IMR-90 (cell line): ENCODE results near the gene ATP2C2. TPM values are rescaled to one million over a fixed set of nuclear protein-coding genes. Genes with fewer than 3 reads are reported as not detected.

Source experiments
- ATAC-seq: fragments of 200-7000 bp; cut with Tn5 transposase; 2 replicates; pipeline ENCODE4 v1.9.1; 2020; ENCODE audit warnings: low read depth, mild to moderate bottlenecking, moderate library complexity
- BruUV-seq: library from RNA; stranded (reverse); fragments of 400-500 nt; replicated peaks from 2 replicates; lab custom pipeline; 2021; lab: Mats Ljungman, UMichigan
- CTCF ChIA-PET: fragments of 300-600 bp; formaldehyde crosslinking; extraction: SDS; loops from one replicate; lab custom pipeline; 2021; ENCODE audit warnings: antibody characterized with exemption; lab: Yijun Ruan, JAX
- POLR2A ChIA-PET: fragments of 300-600 bp; sonication (Branson Sonifier 250); formaldehyde crosslinking; loops from one replicate; lab custom pipeline; 2022; ENCODE audit warnings: antibody characterized with exemption; ENCODE audit not compliant: unreplicated experiment; lab: Charles Lee
- DNase-seq: peaks from one replicate; pipeline ENCODE4 v3.0.0; 2013
- H2AFZ ChIP-seq: replicated peaks from 2 replicates; pipeline ENCODE3; 2013; ENCODE audit warnings: low read length, mild to moderate bottlenecking; ENCODE audit not compliant: poor library complexity
- H2AK5ac ChIP-seq: 2 replicates; pipeline ENCODE4 v1.6.1; 2013; ENCODE audit warnings: low read depth, low read length, inconsistent platforms
- H2AK9ac ChIP-seq: replicated peaks from 2 replicates; pipeline ENCODE3; 2013; ENCODE audit warnings: mild to moderate bottlenecking, low read depth, low read length, moderate library complexity; ENCODE audit not compliant: poor library complexity
- H2BK120ac ChIP-seq: 2 replicates; pipeline ENCODE4 v1.6.1; 2013; ENCODE audit warnings: low read depth, low read length, inconsistent platforms
- H2BK15ac ChIP-seq: 3 replicates; pipeline ENCODE4 v1.6.1; 2013; ENCODE audit warnings: low read depth, low read length, inconsistent platforms
- H2BK20ac ChIP-seq: 2 replicates; pipeline ENCODE4 v1.6.1; 2013; ENCODE audit warnings: low read depth, mild to moderate bottlenecking, inconsistent platforms, low read length, moderate library complexity
- H2BK5ac ChIP-seq: 2 replicates; pipeline ENCODE4 v1.6.1; 2013; ENCODE audit warnings: mild to moderate bottlenecking, low read depth, low read length, inconsistent platforms; ENCODE audit not compliant: poor library complexity, severe bottlenecking
- H3K14ac ChIP-seq: replicated peaks from 2 replicates; pipeline ENCODE4 v1.6.1; 2013; ENCODE audit warnings: low read depth, low read length, inconsistent platforms
- H3K18ac ChIP-seq: 2 replicates; pipeline ENCODE4 v1.6.1; 2013; ENCODE audit warnings: low read depth, low read length, control low read depth
- H3K23ac ChIP-seq: 2 replicates; pipeline ENCODE4 v1.6.1; 2013; ENCODE audit warnings: low read depth, low read length, inconsistent platforms
- H3K27ac ChIP-seq: 2 replicates; pipeline ENCODE4 v1.5.1; 2013; ENCODE audit warnings: mild to moderate bottlenecking, control low read depth, low read length; ENCODE audit not compliant: insufficient read depth
- H3K27me3 ChIP-seq: 2 replicates; pipeline ENCODE4 v1.6.1; 2013; ENCODE audit warnings: low read length; ENCODE audit not compliant: control insufficient read depth, insufficient read depth
- H3K36me3 ChIP-seq: 2 replicates; pipeline ENCODE4 v1.6.1; 2013; ENCODE audit warnings: low read length, mixed read lengths; ENCODE audit not compliant: control insufficient read depth, insufficient read depth
- H3K4ac ChIP-seq: 2 replicates; pipeline ENCODE4 v1.6.1; 2013; ENCODE audit warnings: low read depth, low read length, inconsistent platforms
- H3K4me1 ChIP-seq: 2 replicates; pipeline ENCODE4 v1.6.1; 2013; ENCODE audit warnings: low read length, mixed read lengths; ENCODE audit not compliant: control insufficient read depth, insufficient read depth
- H3K4me2 ChIP-seq: 2 replicates; pipeline ENCODE4 v1.6.1; 2013; ENCODE audit warnings: low read depth, mild to moderate bottlenecking, control low read depth, low read length, moderate library complexity
- H3K4me3 ChIP-seq: 2 replicates; pipeline ENCODE4 v1.5.1; 2013; ENCODE audit warnings: low read depth, mild to moderate bottlenecking, control low read depth, low read length, moderate library complexity; ENCODE audit not compliant: insufficient read depth
- H3K56ac ChIP-seq: 2 replicates; pipeline ENCODE4 v1.6.1; 2013; ENCODE audit warnings: low read length, inconsistent platforms; ENCODE audit not compliant: insufficient read depth; ENCODE audit errors: extremely low read depth
- H3K79me1 ChIP-seq, 2 experiments: 2 replicates each; pipeline ENCODE4 v1.6.1; 2013; ENCODE audit warnings: low read length in 2 of 2, inconsistent platforms in 1 of 2, low read depth in 1 of 2
- H3K9ac ChIP-seq: 2 replicates; pipeline ENCODE4 v1.6.1; 2013; ENCODE audit warnings: low read depth, low read length, control low read depth
- H3K9me1 ChIP-seq: 2 replicates; pipeline ENCODE4 v1.6.1; 2013; ENCODE audit warnings: low read length, inconsistent platforms; ENCODE audit not compliant: insufficient read depth
- H3K9me3 ChIP-seq: 2 replicates; pipeline ENCODE4 v1.6.1; 2013; ENCODE audit warnings: low read length; ENCODE audit not compliant: control insufficient read depth, insufficient read depth
- H4K20me1 ChIP-seq: 2 replicates; pipeline ENCODE4 v1.6.1; 2013; ENCODE audit warnings: low read length, inconsistent platforms; ENCODE audit not compliant: insufficient read depth
- H4K5ac ChIP-seq: 2 replicates; pipeline ENCODE4 v1.6.1; 2013; ENCODE audit warnings: mild to moderate bottlenecking, low read depth, low read length, control low read depth
- H4K8ac ChIP-seq, 2 experiments: 2 replicates each; pipeline ENCODE4 v1.6.1; 2013; ENCODE audit warnings: low read depth in 2 of 2, low read length in 2 of 2, control low read depth in 1 of 2, inconsistent platforms in 1 of 2
- H4K91ac ChIP-seq: 2 replicates; pipeline ENCODE4 v1.6.1; 2013; ENCODE audit warnings: low read depth, low read length, inconsistent platforms; ENCODE audit not compliant: insufficient read depth
- BHLHE40 ChIP-seq: fragments of 150-350 bp; IDR thresholded peaks from 2 replicates; pipeline ENCODE4 v1.6.1; 2016; ENCODE audit warnings: mild to moderate bottlenecking, low read depth, low read length
- CHD1 ChIP-seq: IDR thresholded peaks from 2 replicates; pipeline ENCODE4 v1.6.1; 2012; ENCODE audit warnings: low read depth, low read length, improper control_type of control experiment
- ELK1 ChIP-seq: fragments of 150-350 bp; IDR thresholded peaks from 2 replicates; pipeline ENCODE4 v1.6.1; 2016; ENCODE audit warnings: low read depth, mild to moderate bottlenecking, low read length, moderate library complexity, borderline replicate concordance
- FOS ChIP-seq: fragments of 150-350 bp; IDR thresholded peaks from 2 replicates; pipeline ENCODE4 v1.6.1; 2016; ENCODE audit warnings: low read depth, low read length
- MAFK ChIP-seq: IDR thresholded peaks from 2 replicates; pipeline ENCODE4 v1.6.1; 2012; ENCODE audit warnings: low read depth, low read length, improper control_type of control experiment
- MAZ ChIP-seq: IDR thresholded peaks from 2 replicates; pipeline ENCODE4 v1.6.1; 2012; ENCODE audit warnings: low read depth, mild to moderate bottlenecking, low read length, improper control_type of control experiment, moderate library complexity, borderline replicate concordance
- MXI1 ChIP-seq: IDR thresholded peaks from 2 replicates; pipeline ENCODE4 v1.6.1; 2012; ENCODE audit warnings: low read depth, mild to moderate bottlenecking, low read length, moderate library complexity, borderline replicate concordance
- NFE2L2 ChIP-seq: fragments of 150-350 bp; IDR thresholded peaks from 2 replicates; pipeline ENCODE4 v1.6.1; 2016; ENCODE audit warnings: low read depth, mild to moderate bottlenecking, low read length
- POLR2A ChIP-seq: IDR thresholded peaks from 2 replicates; pipeline ENCODE4 v1.6.1; 2012; ENCODE audit warnings: mild to moderate bottlenecking, low read depth, low read length
- RAD21 ChIP-seq: IDR thresholded peaks from 2 replicates; pipeline ENCODE4 v1.6.1; 2012; ENCODE audit warnings: low read length, improper control_type of control experiment
- RCOR1 ChIP-seq: IDR thresholded peaks from 2 replicates; pipeline ENCODE4 v1.6.1; 2012; ENCODE audit warnings: mild to moderate bottlenecking, low read length, improper control_type of control experiment; ENCODE audit not compliant: insufficient replicate concordance
- RFX5 ChIP-seq: IDR thresholded peaks from 2 replicates; pipeline ENCODE4 v1.8.0; 2012; ENCODE audit warnings: low read depth, mild to moderate bottlenecking, low read length, moderate library complexity
- SMC3 ChIP-seq: fragments of 150-350 bp; IDR thresholded peaks from 2 replicates; pipeline ENCODE4 v1.6.1; 2016; ENCODE audit warnings: low read depth, mild to moderate bottlenecking, antibody characterized with exemption, low read length, moderate library complexity
- USF2 ChIP-seq: fragments of 150-350 bp; IDR thresholded peaks from 2 replicates; pipeline ENCODE4 v1.6.1; 2017; ENCODE audit warnings: mild to moderate bottlenecking, antibody characterized with exemption, low read length, low read depth
- WGBS, 2 experiments: methylation state at CpG; one replicate each; pipeline versions ENCODE4 v1.1.5 to v1.1.7; 2013; ENCODE audit warnings: missing lambda C conversion rate in 2 of 2; ENCODE audit not compliant: insufficient read length in 1 of 2; ENCODE audit errors: extremely low coverage in 2 of 2; 5-methylcytosine and 5-hydroxymethylcytosine counted together
- dilution Hi-C: fragments of 300-500 bp; cut with HindIII; formaldehyde crosslinking; loops from one replicate; pipeline ENCODE4 v1.14.3; 2018; ENCODE audit warnings: low sequenced_read_pairs; ENCODE audit not compliant: unreplicated experiment
- in situ Hi-C: fragments of 300-500 bp; cut with MboI; formaldehyde crosslinking; loops from 3 replicates; pipeline ENCODE4 v1.14.3; 2019; ENCODE audit warnings: low sequenced_read_pairs, inconsistent platforms, mixed read lengths
- intact Hi-C: fragments of 100-400 bp; cut with micrococcal nuclease; formaldehyde crosslinking; loops from 2 replicates; pipeline ENCODE4 v1.10.0; 2022
- polyA plus RNA-seq, 3 experiments: library from polyadenylated mRNA; depleted of rRNA; stranded (reverse); fragments of >200 nt; gene quantifications; 2 replicates each; pipeline ENCODE4 v1.2.3, GENCODE V29; 2012; ENCODE audit warnings: low replicate concordance in 1 of 3
- total RNA-seq: library from RNA; depleted of rRNA; stranded (reverse); fragments of >200 nt; gene quantifications from 2 replicates; pipeline ENCODE4 v1.2.3, GENCODE V29; 2012

The ATP2C2 gene
- total and polyA plus RNA-seq, 2 of the 4 experiments (the other 2 are of a cell fraction), result not detected

GRCh38 chr16:84430860-84431259 lies 62.5 kb downstream of the ATP2C2 start:
- H3K9me3 ChIP-seq, result no peaks in the 10 kb centered on the region; the same call in 1 of the 2 replicates
- no TSS peak for BruUV-seq
- no peak overlapping the region for H2BK120ac ChIP-seq
- no peak overlapping the region for H3K27ac ChIP-seq
- no peak overlapping the region for H2BK5ac ChIP-seq
- no peak overlapping the region for H3K4me2 ChIP-seq
- H2AK5ac ChIP-seq, result no peak overlapping the region
- no peak overlapping the region for H3K23ac ChIP-seq
- H3K4ac ChIP-seq, result no peak overlapping the region
- 50% methylated on average over 1 of the region's 4 CpGs; no CpG with 5 or more reads in 1 of the 2 experiments for WGBS, 2 experiments
- no peaks in the 10 kb centered on the region for H4K20me1 ChIP-seq
- no peaks in the 10 kb centered on the region for H3K9me1 ChIP-seq
- dilution Hi-C loops (no loop called here), in situ Hi-C loops (no loop called here), intact Hi-C loops (no loop called here)
- H4K8ac ChIP-seq, result no peak overlapping the region
- H3K14ac ChIP-seq, result no peak overlapping the region
- H3K56ac ChIP-seq, result no peak overlapping the region
- no peaks in the 10 kb centered on the region for H3K36me3 ChIP-seq
- no peaks in the 10 kb centered on the region for H3K79me1 ChIP-seq
- H4K5ac ChIP-seq, result no peak overlapping the region
- H3K9ac ChIP-seq, result no peak overlapping the region
- no peak overlapping the region for H2AK9ac ChIP-seq
- H3K4me1 ChIP-seq, result no peaks in the 10 kb centered on the region
- peaks cover 35% of the 10 kb centered on the region for H3K27me3 ChIP-seq
- no peak overlapping the region for H2BK20ac ChIP-seq
- H2AFZ ChIP-seq, result no peak overlapping the region
- no peak overlapping the region for H4K91ac ChIP-seq
- CTCF ChIA-PET, result no interaction called here
- H3K18ac ChIP-seq, result no peak overlapping the region
- H3K4me3 ChIP-seq, result no peak overlapping the region
- TF ChIP-seq RFX5 (no peak), NFE2L2 (no peak), MAFK (no peak), SMC3 (no peak), RCOR1 (no peak), ELK1 (no peak), MXI1 (no peak), FOS (no peak), RAD21 (no peak), CHD1 (no peak), USF2 (no peak), BHLHE40 (no peak), MAZ (no peak), POLR2A (no peak)
- no peak for ATAC-seq
- H2BK15ac ChIP-seq, result no peak overlapping the region
- POLR2A ChIA-PET, result no interaction called here
- no peak for DNase-seq
